ENCODE measurements around the gene BBS12. TPM values are rescaled to one million over a fixed set of nuclear protein-coding genes. Genes with fewer than 3 reads are reported as not detected.

The BBS12 gene
- polyA plus RNA-seq, 1 of the 3 experiments (the other 2 are of a cell fraction) = 1.5 TPM

GRCh38 chr4:122688529-122689140 is 43.9 kb upstream of the BBS12 start (continued):
- TF ChIP-seq TEAD4 (IDR thresholded peaks at IDR 0.05; ENCODE audit: borderline replicate concordance, insufficient read depth) (no peak), FOXJ3 (CRISPR knock-in tag; IDR thresholded peaks at IDR 0.05) (no peak), CHD2 (IDR thresholded peaks at IDR 0.05; ENCODE audit: low read length, partially characterized antibody) (no peak), RAD21 (IDR thresholded peaks at IDR 0.05; ENCODE audit: low read length) (no peak), EZH2phosphoT487 (IDR thresholded peaks at IDR 0.05; ENCODE audit: borderline replicate concordance, low read depth) (no peak)
- TF ChIP-seq, protein P1, sequence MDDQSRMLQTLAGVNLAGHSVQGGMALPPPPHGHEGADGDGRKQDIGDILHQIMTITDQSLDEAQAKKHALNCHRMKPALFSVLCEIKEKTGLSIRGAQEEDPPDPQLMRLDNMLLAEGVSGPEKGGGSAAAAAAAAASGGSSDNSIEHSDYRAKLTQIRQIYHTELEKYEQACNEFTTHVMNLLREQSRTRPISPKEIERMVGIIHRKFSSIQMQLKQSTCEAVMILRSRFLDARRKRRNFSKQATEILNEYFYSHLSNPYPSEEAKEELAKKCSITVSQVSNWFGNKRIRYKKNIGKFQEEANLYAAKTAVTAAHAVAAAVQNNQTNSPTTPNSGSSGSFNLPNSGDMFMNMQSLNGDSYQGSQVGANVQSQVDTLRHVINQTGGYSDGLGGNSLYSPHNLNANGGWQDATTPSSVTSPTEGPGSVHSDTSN (IDR thresholded peaks at IDR 0.05) = no peak

GRCh38 chr4:122689972-122690371 is 42.5 kb upstream of the BBS12 start:
- no peak for DNase-seq
- H4K20me1 ChIP-seq (ENCODE audit: insufficient read depth) = no peaks in the 10 kb centered on the region
- TF ChIP-seq, protein P2, sequence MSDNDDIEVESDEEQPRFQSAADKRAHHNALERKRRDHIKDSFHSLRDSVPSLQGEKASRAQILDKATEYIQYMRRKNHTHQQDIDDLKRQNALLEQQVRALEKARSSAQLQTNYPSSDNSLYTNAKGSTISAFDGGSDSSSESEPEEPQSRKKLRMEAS (IDR thresholded peaks at IDR 0.05; ENCODE audit: low read depth) = no peak
- TF ChIP-seq, protein P3, sequence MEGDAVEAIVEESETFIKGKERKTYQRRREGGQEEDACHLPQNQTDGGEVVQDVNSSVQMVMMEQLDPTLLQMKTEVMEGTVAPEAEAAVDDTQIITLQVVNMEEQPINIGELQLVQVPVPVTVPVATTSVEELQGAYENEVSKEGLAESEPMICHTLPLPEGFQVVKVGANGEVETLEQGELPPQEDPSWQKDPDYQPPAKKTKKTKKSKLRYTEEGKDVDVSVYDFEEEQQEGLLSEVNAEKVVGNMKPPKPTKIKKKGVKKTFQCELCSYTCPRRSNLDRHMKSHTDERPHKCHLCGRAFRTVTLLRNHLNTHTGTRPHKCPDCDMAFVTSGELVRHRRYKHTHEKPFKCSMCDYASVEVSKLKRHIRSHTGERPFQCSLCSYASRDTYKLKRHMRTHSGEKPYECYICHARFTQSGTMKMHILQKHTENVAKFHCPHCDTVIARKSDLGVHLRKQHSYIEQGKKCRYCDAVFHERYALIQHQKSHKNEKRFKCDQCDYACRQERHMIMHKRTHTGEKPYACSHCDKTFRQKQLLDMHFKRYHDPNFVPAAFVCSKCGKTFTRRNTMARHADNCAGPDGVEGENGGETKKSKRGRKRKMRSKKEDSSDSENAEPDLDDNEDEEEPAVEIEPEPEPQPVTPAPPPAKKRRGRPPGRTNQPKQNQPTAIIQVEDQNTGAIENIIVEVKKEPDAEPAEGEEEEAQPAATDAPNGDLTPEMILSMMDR (IDR thresholded peaks at IDR 0.05) = no peak
- no peak overlapping the region for H3K4me2 ChIP-seq
- H3K36me3 ChIP-seq (replicated peaks in 1 of 2; ENCODE audit: control insufficient read depth in 1 of 2, insufficient read depth in 2 of 2, low read length in 1 of 2) = no peaks in the 10 kb centered on the region
- H3K9me2 ChIP-seq = no peaks in the 10 kb centered on the region
- H3K27me3 ChIP-seq (ENCODE audit: insufficient read depth) = no peaks in the 10 kb centered on the region
- H3K4me1 ChIP-seq (ENCODE audit: control insufficient read depth in 1 of 2, insufficient read depth in 2 of 2, low read depth in 1 of 2, low read length in 1 of 2) = peaks cover 0 to 16% of the 10 kb centered on the region in 2 experiments; a peak in 1 of 4 replicates
- ChIA-PET POLR2A (no interaction called here), CTCF (no interaction called here)
- no peak overlapping the region for H3K9ac ChIP-seq
- no peak overlapping the region for H3K4me3 ChIP-seq (ENCODE audit: low read depth in 2 of 2, low read length in 1 of 2)
- H3F3A ChIP-seq (replicated peaks; ENCODE audit: insufficient read depth) = peaks cover 6% of the 10 kb centered on the region
- no peak overlapping the region for H2AFZ ChIP-seq (ENCODE audit: low read depth)
- no peaks in the 10 kb centered on the region for H3K79me2 ChIP-seq (ENCODE audit: insufficient read depth)
- H3K27ac ChIP-seq (ENCODE audit: low read depth in 2 of 2, low read length in 1 of 2) = no peak overlapping the region
- H3K9me3 ChIP-seq = no peaks in the 10 kb centered on the region

- ChIA-PET POLR2A (no interaction called here), CTCF (interaction anchor here (0.6 kb wide), 1 partner anchor 107 kb away, joined by 3 read pairs; no protein-coding TSS in a partner anchor)
- no peaks in the 10 kb centered on the region for H3K79me2 ChIP-seq (ENCODE audit: insufficient read depth)
- H3K27me3 ChIP-seq (ENCODE audit: insufficient read depth) = no peaks in the 10 kb centered on the region
- H4K20me1 ChIP-seq (ENCODE audit: insufficient read depth) = no peaks in the 10 kb centered on the region
- no peak overlapping the region for H2AFZ ChIP-seq (ENCODE audit: low read depth)
- peaks cover 6% of the 10 kb centered on the region for H3F3A ChIP-seq (replicated peaks; ENCODE audit: insufficient read depth)
- 36% methylated on average over 4 of the region's 4 CpGs for WGBS (ENCODE audit: low lambda C conversion rate)
- H3K9me2 ChIP-seq = no peaks in the 10 kb centered on the region
- no peak overlapping the region; a peak in 1 of 4 replicates for H3K27ac ChIP-seq (ENCODE audit: low read depth in 2 of 2, low read length in 1 of 2)
- H3K9me3 ChIP-seq = no peaks in the 10 kb centered on the region
- peaks cover 0 to 16% of the 10 kb centered on the region in 2 experiments; a peak in 1 of 4 replicates for H3K4me1 ChIP-seq (ENCODE audit: control insufficient read depth in 1 of 2, insufficient read depth in 2 of 2, low read depth in 1 of 2, low read length in 1 of 2)
- no peak overlapping the region for H3K4me3 ChIP-seq (ENCODE audit: low read depth in 2 of 2, low read length in 1 of 2)
- no peak overlapping the region for H3K4me2 ChIP-seq
- no peak for DNase-seq
- H3K9ac ChIP-seq = no peak overlapping the region
- no peaks in the 10 kb centered on the region for H3K36me3 ChIP-seq (replicated peaks in 1 of 2; ENCODE audit: control insufficient read depth in 1 of 2, insufficient read depth in 2 of 2, low read length in 1 of 2)
- no peak for TF ChIP-seq MXI1 (IDR thresholded peaks at IDR 0.05; ENCODE audit: low read depth, low read length)
- no peak for TF ChIP-seq RCOR1 (IDR thresholded peaks at IDR 0.05; ENCODE audit: low read length)
- TF ChIP-seq FOSL2 (IDR thresholded peaks at IDR 0.05; ENCODE audit: borderline replicate concordance, low read depth) = no peak
- no peak for TF ChIP-seq JUND (IDR thresholded peaks at IDR 0.05)
- TF ChIP-seq RAD21 (IDR thresholded peaks at IDR 0.05; ENCODE audit: low read length) = no peak
- no peak for TF ChIP-seq TAF1 (IDR thresholded peaks at IDR 0.05; ENCODE audit: borderline replicate concordance, low read depth, low read length)
- TF ChIP-seq YY1 (IDR thresholded peaks at IDR 0.05; ENCODE audit: low read depth) = no peak
- no peak for TF ChIP-seq FOXJ3 (CRISPR knock-in tag; IDR thresholded peaks at IDR 0.05)
- no peak for TF ChIP-seq POLR2AphosphoS5 (IDR thresholded peaks at IDR 0.05; ENCODE audit: low read depth, low read length)
- TF ChIP-seq, protein P2 (IDR thresholded peaks at IDR 0.05; ENCODE audit: low read depth) = no peak
- TF ChIP-seq ZBTB33 (IDR thresholded peaks at IDR 0.05; ENCODE audit: borderline replicate concordance, low read depth) = no peak
- TF ChIP-seq, protein P4, sequence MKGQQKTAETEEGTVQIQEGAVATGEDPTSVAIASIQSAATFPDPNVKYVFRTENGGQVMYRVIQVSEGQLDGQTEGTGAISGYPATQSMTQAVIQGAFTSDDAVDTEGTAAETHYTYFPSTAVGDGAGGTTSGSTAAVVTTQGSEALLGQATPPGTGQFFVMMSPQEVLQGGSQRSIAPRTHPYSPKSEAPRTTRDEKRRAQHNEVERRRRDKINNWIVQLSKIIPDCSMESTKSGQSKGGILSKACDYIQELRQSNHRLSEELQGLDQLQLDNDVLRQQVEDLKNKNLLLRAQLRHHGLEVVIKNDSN (IDR thresholded peaks at IDR 0.05; ENCODE audit: borderline replicate concordance, low read depth) = no peak
- no peak for TF ChIP-seq TCF12 (IDR thresholded peaks at IDR 0.05)
- TF ChIP-seq NRF1 (IDR thresholded peaks at IDR 0.05; ENCODE audit: low read depth, low read length) = no peak
- TF ChIP-seq EP300 (IDR thresholded peaks at IDR 0.05; ENCODE audit: borderline replicate concordance in 1 of 2, low read depth in 1 of 2, low read length in 1 of 2) = no peak
Measured at GRCh38 chr4:122691988-122692387, 40.5 kb upstream of the BBS12 start.
